DMS53 treated with DMSO at 0.1 percent for 48 hours (cell line): ENCODE measurements around the gene EXO5.
A peak's percentile ranks its signal among the peaks of the same experiment; 100 is the strongest.
"Not testable (repeated sequence)": the region's sequence is repeated elsewhere in the genome, so short reads cannot be mapped to it uniquely, and the experiment has no call there.

Source experiments
- DNase-seq: peaks from one replicate; lab custom pipeline; 2025; ENCODE audit not compliant: unreplicated experiment; lab: John Stamatoyannopoulos, UW

The EXO5 gene, protein sequence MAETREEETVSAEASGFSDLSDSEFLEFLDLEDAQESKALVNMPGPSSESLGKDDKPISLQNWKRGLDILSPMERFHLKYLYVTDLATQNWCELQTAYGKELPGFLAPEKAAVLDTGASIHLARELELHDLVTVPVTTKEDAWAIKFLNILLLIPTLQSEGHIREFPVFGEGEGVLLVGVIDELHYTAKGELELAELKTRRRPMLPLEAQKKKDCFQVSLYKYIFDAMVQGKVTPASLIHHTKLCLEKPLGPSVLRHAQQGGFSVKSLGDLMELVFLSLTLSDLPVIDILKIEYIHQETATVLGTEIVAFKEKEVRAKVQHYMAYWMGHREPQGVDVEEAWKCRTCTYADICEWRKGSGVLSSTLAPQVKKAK

DNA sequence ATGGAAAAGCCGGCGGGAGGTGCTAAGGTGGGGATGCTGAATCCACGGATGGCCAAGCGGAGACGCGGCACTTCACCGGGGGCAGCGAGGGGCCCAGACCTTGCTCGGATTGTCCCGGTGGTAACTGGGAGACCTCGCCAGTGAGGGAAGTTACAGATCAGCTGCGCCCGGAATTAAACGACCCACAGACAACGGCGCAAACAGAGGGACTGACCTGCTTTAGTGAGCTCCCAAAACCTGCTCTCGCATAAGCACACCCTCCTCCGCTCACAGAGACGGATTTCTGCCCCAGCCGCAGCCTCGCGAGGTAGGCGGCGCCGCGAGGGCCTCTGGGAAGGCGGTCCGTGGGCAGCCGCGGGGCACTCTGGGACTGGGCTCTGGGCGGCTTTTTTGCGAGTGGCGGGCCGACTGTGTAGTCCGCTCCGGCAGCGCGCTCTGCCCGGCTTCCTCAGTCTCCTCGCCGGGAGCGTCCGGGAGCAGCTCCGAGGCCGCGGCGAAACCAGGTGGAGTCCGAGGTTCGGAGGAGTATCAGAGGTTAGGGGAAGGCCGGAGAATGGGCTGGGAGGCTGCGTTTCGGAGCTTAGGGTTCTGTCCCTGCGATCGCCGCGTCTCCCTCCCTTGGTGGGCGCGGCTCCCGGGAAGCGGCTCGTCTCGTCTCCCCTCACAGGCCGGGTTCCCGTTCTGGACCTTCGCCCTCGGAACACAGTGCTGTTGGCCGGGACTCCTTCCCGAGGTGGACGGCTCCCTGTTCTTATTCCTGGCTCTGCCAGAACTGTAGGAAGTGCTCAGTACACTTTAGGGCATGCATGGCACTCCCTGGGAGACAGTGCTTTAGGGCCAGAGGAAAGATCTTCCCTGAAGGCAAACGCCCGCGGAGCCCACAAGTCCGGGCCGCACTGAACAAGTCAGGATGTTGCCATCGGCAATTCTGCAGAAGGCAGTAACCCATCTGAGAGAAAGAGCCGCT lies at the start of gene EXO5:
EXO5 (plus strand) TSS at position 393 of the 967 bp plus-strand sequence. CDS start 5,778 bp downstream, outside the sequence.
- DNase-seq = peak; percentile 62

DNA sequence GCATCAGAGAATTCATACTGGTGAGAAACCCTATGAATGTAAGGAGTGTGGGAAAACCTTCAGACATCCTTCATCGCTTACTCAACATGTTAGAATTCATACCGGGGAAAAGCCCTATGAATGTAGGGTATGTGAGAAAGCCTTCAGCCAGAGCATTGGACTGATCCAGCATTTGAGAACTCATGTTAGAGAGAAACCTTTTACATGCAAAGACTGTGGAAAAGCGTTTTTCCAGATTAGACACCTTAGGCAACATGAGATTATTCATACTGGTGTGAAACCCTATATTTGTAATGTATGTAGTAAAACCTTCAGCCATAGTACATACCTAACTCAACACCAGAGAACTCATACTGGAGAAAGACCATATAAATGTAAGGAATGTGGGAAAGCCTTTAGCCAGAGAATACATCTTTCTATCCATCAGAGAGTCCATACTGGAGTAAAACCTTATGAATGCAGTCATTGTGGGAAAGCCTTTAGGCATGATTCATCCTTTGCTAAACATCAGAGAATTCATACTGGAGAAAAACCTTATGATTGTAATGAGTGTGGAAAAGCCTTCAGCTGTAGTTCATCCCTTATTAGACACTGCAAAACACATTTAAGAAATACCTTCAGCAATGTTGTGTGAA lies 45.5 kb upstream of the EXO5 start:
- DNase-seq = no peak

DNA sequence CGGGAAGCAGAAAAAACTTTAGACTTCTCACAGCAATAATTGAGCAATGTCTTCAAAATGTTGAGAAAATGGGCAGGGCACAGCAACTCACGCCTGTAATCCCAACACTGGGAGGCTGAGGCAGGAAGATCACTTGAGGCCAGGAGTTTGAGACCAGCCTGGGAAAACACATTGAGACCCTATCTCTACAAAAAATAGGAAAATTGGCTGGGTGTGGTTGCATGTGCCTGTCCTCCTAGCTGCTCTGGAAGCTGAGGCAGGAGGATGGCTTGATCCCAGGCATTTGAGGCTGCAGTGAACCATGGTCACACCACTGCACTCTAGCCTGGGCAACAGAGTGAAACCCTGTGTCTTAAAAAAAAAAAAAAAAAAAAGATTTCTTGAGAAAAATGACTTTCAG lies 39.2 kb upstream of the EXO5 start:
- DNase-seq = no peak

DNA sequence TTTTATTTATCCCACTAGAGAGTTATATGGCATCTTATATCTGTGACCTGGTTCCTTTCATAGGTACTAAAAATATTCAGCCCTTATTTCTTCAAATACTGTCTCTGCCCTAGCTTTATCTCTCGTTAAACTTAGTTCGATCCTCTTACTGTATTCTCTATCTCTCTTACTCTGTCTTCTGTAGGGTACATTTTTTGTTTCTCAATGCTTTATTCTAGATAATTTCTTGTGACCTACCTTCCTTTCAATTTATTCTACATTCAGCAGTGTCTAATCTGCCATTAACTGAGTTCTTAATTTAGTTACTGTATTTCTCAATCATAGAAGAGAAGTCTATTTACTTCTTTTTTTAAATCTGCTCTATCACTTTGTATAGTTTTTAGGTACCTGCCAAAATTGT lies 33.3 kb upstream of the EXO5 start:
- no peak for DNase-seq

DNA sequence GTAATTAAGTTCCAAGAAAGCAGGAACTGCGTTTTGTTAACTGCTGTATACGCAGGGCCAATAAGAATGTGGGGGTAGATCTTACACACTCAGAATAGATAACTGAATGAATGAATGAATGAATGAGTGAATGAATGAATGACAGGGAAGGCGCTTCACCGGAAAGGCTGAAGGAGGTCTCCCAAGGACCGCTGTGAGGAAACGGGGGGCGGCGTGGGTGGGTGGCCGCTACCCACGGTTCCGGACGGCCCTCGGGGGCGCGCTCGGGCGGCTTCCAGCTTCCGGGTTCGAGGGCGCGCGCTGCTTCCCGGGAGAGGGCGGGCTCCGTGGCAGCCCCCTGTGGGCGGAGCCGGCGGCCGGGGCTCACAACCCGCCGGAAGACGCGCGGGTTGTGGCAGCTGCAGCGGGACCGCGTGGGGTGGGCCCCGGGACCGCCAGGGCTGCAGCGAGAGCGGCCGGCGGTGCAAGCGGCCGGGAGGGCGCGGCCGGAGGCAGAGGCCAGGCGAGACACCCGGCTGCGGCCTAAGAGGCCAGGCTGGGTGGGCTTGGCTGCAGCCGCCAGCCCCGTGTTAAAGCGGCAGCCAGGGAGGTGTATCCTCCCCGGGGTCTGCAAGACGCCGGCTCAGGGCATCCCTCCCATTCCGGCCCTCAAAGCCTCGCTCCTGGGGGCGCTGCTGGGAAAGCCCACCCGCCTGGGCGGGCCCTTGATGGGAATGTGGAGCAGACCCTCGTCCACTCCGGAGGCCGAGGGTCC lies 31.5 kb upstream of the EXO5 start, which contains the start of gene ZFP69:
ZFP69 (plus strand) TSS at position 367 of the 754 bp plus-strand sequence. CDS start 2,072 bp downstream, outside the sequence.
- peak; percentile 54 for DNase-seq

DNA sequence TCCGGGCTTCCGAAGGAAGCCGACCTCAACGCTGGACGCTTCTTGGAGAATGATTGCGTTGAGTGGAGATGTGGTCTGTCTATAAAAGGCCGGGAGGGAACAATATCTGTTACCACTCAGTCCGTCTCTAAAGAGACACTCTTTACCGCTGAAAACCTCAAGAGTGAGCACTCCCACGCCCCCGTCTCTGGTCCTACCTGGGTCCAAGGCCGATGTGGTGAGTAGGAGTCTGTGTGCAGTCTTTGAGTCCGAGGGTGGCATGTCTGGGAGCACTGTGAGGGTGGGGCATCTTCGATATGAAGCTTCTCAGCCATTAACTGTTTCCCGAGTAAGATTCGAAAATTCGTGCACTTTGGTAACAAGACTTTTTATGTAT lies 30.9 kb upstream of the EXO5 start:
- no peak for DNase-seq

DNA sequence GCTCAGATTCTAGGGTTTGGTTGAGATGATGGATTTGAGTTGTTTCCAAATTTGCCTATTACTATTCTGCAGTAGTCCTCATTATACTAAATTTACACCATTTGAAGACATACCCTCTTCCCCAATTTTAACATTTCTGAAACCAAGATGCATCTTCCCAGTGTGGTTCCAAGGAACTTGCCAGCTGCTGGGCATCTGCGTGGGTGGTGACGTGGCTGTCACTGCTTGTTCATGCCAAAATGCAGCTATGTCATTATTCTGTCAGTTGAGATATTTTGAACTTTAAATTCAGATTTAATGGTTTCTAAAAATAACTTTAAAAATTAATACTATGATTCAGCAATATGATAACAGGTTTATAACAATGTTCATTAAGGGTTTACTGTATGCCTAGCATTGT lies 30.3 kb upstream of the EXO5 start:
- DNase-seq = no peak

DNA sequence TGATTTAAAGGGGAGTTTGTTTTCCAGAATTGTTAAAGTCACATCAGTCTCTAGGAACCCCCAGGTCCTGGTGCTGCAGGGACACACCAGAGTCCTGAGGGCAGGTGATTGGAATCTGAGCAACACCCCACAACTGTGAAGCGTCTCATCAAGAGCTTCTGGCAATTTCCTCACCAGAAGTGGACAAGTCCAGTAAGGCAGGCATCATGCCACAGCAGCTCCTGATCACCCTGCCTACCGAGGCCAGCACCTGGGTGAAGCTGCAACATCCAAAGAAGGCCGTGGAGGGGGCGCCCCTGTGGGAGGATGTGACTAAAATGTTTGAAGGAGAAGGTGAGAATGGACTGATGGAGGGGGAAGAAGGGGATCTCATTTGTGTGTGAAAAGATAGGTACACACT lies 29.4 kb upstream of the EXO5 start:
- DNase-seq = no peak

DNA sequence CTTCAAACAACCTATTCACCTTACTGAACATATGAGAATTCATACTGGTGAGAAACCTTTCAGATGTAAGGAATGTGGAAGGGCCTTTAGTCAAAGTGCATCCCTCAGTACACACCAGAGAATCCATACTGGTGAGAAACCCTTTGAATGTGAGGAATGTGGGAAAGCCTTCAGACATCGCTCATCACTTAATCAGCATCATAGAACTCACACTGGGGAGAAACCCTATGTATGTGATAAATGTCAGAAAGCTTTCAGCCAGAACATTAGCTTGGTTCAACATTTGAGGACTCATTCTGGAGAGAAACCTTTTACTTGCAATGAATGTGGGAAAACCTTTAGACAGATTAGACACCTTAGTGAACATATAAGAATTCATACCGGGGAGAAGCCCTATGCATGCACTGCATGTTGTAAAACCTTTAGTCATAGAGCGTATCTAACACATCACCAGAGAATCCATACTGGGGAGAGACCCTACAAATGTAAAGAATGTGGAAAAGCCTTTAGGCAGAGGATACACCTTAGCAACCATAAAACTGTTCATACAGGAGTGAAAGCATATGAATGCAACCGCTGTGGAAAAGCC lies 13.2 kb upstream of the EXO5 start:
- DNase-seq = no peak

DNA sequence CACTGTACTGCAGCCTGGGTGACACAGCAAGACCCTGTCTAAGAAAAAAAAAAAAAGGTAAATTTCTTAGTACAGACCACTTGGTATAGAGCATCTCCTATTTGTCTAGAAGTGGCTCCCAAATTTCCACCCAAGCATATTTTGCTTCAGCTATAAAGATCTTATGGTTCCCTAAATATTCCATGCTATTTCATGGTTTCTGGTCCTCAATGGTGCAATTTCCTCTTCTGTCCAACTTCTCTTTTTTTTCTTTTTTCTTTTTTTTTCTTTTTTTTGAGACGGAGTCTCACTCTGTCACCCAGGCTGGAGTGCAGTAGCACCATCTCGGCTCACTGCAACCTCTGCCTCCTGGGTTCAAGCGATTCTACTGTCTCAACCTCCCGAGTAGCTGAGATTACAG lies 5.9 kb upstream of the EXO5 start:
- DNase-seq = not testable (repeated sequence)

DNA sequence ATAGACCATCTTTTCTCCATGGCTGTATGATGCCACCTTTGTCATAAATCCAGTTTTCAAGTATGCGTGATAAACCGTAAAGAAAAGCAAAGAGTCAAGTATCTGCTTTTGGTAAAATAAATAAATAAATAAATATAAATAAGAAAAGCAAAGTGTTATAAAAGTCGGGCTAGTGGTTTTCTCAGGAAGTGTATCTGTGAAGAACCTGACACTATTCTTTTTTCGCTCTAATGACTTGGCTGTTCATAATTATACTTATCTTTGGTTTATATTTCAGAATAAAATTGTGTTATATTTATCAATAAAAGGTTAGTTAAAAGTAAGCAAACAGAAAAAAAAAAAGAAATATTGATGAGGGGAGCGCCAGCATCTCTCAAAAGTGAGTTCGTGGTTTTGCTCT lies 594 bp upstream of the EXO5 start:
- no peak for DNase-seq

DNA sequence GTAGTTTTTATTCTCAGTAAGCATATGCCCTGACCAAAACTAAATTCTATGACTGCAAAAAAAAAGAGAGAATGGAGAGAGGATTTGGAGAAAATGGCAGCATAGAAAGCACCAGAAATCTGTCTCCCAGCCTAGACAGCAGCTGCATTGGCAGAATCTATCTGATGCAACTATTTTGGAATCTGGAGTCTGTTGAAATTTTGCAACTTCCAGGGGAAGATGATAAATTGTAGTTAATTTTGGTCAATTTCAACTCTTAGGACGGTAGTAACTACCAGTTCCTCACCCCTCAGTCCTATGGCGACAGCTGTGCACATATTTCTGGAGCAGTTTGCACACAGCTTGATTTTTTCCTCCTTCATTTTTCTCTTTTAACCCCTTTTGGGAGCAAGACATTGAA lies 10.9 kb downstream of the EXO5 start:
- DNase-seq = no peak

DNA sequence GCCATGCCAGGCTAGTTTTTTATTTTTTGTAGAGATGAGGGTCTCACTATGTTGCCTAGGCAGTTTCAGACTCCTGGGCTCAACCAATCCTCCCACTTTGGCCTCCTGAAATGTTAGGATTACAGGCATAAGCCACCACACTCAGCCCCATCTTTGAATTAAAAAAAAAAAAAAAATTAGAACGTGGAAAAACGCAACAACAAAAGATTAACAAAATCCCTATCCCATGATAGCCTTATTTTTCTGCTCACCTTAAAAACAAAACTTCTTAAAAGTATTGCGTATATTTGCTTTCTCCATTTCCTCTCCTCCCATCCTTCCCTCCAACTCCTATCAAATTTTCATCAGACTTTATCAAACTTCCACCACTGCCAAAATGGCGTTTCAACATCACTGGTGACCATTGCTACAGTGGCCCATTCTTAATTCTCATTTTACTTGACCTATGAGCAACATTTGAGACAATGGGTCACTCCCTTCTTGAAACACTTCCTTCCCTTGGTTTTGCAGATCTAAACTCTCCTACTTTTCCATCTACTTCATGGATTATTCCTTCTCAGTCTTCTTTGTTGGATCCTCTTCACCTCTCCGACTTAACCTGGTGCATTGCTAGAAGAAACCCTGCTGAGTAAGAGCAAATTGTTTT lies 22.3 kb downstream of the EXO5 start:
- DNase-seq = no peak

DNA sequence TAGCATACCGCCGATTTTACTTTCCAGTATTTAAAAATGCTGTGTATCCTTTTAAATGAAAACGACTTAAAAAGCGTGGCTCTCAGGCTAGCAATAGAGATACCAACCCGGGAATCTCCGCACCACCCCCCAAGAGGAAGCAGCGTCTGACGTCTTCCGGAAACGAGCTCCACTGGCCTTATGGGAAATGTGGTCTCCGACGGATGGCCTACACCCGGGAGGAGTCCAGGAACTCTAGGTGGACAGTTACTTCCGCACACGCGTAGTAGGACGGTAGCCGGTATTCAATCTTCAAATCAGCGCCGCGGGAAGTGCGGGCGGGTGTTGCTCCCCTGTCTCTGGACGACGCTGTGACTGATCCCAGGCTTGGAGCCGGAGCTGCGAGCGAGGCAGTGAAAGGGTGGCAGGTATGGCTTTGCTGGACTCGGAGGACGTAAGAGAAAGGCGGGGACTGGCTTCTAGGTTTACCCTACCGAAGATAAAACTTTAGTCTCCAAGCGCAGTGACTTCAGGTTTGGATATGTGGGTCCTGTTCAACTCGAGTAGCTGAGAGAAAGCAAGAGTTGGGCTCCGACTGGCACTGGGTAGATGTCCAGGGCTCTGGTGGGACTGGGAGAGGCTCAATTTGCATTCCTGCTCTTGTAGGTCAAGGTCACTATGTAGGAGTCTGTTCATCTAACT lies 23.0 kb downstream of the EXO5 start, which contains the start of gene ZNF684:
ZNF684 (plus strand) TSS at position 257 of the 681 bp plus-strand sequence. CDS start 1,530 bp downstream, outside the sequence.
- peak; percentile 94 for DNase-seq

DNA sequence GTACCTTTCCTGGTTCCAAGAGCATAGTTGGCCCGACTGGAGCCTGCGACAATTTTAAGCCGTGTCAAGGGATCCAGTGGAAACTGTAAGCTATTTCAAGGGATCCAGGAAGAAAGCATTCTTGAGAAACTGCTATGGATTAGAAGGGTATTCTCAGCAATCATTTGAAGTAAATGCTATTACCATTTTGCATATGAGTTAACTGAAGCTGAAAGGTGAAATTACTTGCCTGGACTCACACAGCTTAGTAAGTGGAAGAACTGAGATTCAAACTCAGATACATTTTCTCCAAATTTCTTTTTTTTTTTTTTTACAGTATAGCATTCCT lies 23.5 kb downstream of the EXO5 start:
- DNase-seq = peak; percentile 48

DNA sequence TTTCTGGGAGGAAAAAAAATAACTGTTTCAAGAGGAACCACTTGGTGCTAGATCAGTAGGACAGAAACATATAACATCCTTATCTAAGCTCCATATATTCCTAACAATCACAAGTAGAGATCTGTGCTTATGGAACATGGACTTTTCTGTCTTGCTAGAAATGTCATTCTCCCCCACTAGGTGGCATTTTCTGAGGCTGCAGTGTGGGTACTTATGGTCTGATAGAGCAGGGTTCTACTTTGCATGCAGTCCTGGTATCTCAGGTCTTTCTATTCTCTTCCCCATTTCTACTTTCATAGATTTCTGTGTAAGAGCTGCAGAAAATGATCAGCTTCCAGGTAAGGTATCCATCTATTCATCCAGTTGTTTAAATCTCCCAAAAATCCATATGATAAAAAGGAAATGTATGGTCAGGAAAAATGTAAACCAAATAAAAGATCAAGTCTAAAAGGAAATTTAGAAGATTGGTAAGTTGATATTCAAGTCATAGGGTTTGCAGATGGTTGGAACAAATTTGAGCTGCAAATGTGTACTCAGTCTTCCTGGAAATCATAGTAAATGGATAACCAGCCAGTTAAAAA lies 24.4 kb downstream of the EXO5 start:
- DNase-seq = peak; percentile 48

DNA sequence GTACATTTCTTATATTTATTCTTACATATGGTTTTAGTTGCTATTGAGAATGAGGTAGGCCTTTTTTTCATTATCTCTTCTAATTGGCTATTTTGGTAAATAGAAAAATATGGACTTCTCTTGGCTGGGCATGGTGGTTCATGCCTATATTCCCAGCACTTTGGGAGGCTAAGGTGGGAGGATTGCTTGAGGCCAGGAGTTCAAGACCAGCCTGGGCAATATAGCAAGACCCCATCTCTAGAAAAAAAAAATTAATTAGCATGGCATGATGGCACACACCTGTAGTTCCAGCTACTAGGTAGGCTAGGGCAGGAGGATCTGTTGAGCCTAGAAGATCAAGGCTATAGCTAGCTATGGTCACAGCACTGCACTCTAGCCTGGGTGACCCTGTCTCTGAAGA lies 26.0 kb downstream of the EXO5 start:
- DNase-seq = no peak

DNA sequence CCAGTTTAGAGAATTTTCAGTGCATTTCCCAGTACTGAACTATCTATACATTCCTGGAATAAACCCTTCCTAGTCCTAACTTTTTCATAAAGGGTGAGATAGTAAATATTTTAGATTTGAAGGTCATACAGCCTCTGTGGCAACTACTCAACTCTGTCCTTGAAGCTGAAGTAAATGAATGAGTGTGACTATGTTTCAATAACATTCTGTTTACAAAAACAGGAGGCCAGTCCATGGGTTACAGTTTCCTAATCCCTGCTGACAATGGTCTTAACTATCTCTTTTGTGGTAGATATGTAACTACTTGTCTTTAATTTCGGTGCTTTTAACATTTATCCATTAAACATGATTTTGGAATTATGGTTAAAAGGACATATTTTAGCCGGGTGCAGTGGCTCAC lies 27.2 kb downstream of the EXO5 start:
- no peak for DNase-seq

DNA sequence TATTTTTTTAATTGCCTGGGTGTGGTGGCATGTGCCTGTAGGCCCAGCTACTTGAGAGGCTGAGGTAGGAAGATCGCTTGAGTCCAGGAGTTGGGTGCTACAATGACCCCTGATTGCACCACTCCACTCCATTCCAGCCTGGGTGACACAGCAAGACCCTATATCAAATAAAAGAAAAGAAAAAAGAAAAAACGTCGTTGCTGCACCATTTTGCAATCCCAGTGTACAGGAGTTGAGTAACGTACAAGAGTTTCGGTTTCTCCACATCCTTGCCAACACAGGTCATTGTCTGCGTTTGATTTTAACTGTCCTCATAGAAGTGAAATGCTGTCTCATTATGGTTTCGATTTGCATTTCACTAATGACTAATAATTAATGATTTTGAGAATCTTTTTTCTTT lies 30.8 kb downstream of the EXO5 start:
- no peak for DNase-seq
